Activated CD8-positive, alpha-beta memory T cell treated with anti-CD3 and anti-CD28 coated beads for 36 hours (primary cell): Measurements from ENCODE around the gene CXCL5. TPM values are rescaled to one million over a fixed set of nuclear protein-coding genes. Genes with fewer than 3 reads are reported as not detected.
"Not testable (repeated sequence)": the region's sequence is repeated elsewhere in the genome, so short reads cannot be mapped to it uniquely, and the experiment has no call there.

Source experiments
- CTCF ChIA-PET: fragments of 350-600 bp; sonication (Branson Sonifier 250); formaldehyde crosslinking; loops from one replicate; lab custom pipeline; 2021; ENCODE audit warnings: antibody characterized with exemption; lab: Charles Lee
- POLR2A ChIA-PET: fragments of 350-600 bp; sonication (Branson Sonifier 250); formaldehyde crosslinking; loops from one replicate; lab custom pipeline; 2021; ENCODE audit warnings: antibody characterized with exemption; lab: Charles Lee
- total RNA-seq, 2 experiments: library from RNA; stranded (reverse); gene quantifications; one replicate each; pipeline ENCODE4 v1.2.3, GENCODE V29; 2021

Gene CXCL5
- total RNA-seq, 2 experiments from 2014 or later = not detected

GRCh38 chr4:74018116-74018515 is 19.6 kb upstream of the CXCL5 start:
- ChIA-PET POLR2A (no interaction called here), CTCF (interaction anchor here (0.6 kb wide), 1 partner anchor 458 kb away, joined by 3 read pairs; no protein-coding TSS in a partner anchor)

- CTCF ChIA-PET = no interaction called here
- POLR2A ChIA-PET = no interaction called here
Measured at GRCh38 chr4:74016068-74016467, 17.6 kb upstream of the CXCL5 start.

GRCh38 chr4:74015126-74015780 is 16.8 kb upstream of the CXCL5 start:
- ChIA-PET CTCF (no interaction called here), POLR2A (no interaction called here)

- ChIA-PET POLR2A (no interaction called here), CTCF (no interaction called here)
Measured at GRCh38 chr4:74014332-74014731, 15.9 kb upstream of the CXCL5 start.

GRCh38 chr4:74013264-74013663 is 14.8 kb upstream of the CXCL5 start:
- CTCF ChIA-PET = no interaction called here
- POLR2A ChIA-PET = no interaction called here

GRCh38 chr4:74012130-74012529 is 13.7 kb upstream of the CXCL5 start:
- CTCF ChIA-PET = no interaction called here
- POLR2A ChIA-PET = no interaction called here

GRCh38 chr4:74009307-74009706 is 10.8 kb upstream of the CXCL5 start:
- ChIA-PET POLR2A (no interaction called here), CTCF (no interaction called here)

DNA sequence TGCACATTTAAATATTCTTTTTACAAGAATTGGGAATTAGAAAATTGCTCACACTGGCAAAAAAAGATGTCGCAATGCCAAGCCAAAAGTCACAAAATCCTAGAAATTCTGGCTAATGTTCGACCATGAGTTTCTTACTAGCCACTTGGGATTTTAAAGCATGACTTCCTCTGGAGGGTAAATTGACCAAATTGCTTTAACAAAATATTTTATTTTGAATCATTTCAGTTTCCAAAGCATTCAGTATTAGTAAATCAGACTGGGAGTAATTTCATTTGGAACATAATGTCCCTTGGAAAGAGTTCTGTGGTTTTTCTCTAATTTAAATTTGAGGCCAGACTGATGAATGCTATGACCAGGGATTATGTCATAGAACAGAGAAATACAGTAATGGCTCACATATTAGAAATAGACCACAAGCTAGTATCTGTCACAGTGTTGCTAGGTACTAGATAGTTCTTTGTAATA is 7.6 kb upstream of the CXCL5 start:
- ChIA-PET POLR2A (no interaction called here), CTCF (no interaction called here)

- ChIA-PET CTCF (no interaction called here), POLR2A (no interaction called here)
Measured at GRCh38 chr4:74005528-74005927, 7.1 kb upstream of the CXCL5 start.

GRCh38 chr4:74004668-74005067 is 6.2 kb upstream of the CXCL5 start:
- ChIA-PET POLR2A (no interaction called here), CTCF (no interaction called here)

DNA sequence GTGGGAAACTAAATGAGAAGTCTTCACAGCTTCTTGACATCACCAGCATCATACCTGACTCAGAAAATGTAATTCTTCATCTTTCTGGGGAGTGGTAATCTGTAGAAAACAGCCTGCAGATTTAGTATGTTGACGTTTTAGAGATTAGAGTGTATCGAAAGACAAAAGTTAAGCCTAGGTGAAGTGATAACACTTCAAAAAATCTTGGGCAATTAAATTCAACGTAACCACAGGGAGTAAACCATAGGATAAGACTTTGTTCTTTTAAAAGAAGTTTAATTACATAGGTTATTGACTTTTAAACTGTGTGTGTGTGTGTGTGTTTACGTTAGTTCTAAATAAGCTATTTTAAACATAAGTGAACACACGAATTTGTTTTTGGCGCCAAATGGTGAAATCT is 1.8 kb upstream of the CXCL5 start:
- ChIA-PET POLR2A (no interaction called here), CTCF (no interaction called here)

DNA sequence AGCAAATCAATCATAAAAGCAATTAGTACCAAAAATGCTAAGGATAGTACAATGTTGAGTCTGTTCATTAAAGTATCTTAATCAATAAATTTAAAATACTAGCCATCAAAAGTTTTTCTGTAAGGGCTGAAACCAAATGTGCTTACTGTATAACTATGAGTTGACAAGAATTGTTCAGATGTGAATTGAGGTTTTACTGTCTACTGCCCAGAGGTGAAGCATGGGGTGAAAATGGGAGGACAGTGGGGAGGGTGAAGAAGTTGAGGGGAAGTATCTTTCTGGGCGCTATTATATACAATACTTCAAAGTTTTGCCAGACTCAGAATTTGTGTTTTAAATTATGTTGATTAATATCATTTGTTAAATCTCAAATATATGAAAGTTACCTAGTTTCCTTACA is 6.4 kb downstream of the CXCL5 start:
- CTCF ChIA-PET = no interaction called here
- POLR2A ChIA-PET = no interaction called here

GRCh38 chr4:73991742-73992000 is 6.8 kb downstream of the CXCL5 start:
- CTCF ChIA-PET = no interaction called here
- POLR2A ChIA-PET = no interaction called here

DNA sequence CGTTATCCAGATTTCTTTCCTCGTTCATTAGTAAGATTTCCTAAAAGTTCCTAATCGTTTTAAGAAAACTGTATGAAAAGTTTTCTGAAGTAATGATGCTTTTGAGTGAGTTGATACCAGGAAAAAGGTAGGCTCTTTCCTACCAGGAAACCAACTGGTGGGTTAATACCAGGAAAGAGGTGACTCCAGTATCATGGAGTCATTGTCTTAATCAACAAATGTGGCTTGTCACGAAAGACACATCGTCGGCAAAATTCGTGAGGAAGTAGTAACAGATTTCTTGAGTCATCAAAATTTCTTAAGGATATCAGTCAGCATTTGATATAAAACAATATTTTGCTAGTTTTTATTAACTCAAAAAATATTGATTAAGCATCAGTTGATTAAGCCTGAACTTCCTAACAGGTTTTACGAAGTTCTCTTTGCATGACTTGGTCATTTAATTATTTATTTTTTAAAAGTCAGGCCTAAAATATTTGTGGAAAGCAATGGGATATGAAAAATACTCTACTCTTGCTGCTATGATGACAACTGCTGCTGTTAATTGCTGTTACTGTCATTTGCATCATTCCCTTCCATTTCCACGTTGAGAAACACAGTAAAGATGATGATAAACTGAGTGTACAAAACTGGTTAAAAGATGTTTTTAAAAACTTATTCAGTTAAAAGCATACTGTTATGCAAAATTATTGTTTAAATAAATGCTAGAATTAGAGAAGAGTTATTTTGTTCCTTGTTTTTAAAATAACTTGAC is 7.3 kb downstream of the CXCL5 start:
- CTCF ChIA-PET = no interaction called here

DNA sequence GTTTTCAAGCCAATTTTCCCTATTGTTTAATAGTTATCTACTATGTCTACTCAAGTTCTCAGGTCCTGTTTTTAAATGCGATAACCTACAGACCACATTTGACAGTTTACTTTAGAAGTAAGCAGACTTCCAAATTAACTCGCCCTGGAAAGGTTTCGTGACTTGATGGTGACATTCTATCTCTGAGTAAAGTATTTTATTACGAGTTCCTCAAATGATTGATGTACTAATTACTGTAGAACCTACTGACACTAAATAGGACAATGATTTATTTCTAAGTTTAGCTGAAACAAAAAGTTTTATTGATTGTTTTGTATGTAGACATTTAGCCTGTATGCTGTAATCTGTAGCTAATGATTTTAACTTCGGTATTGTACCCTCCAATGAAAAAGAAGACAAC is 8.5 kb downstream of the CXCL5 start:
- POLR2A ChIA-PET = no interaction called here
- CTCF ChIA-PET = no interaction called here

More for the DNA sequence above, 7.3 kb downstream of the CXCL5 start:
- POLR2A ChIA-PET = no interaction called here

- POLR2A ChIA-PET = no interaction called here
- CTCF ChIA-PET = no interaction called here
Measured at GRCh38 chr4:73989031-73989430, 9.4 kb downstream of the CXCL5 start.

GRCh38 chr4:73988061-73988460 is 10.4 kb downstream of the CXCL5 start, which contains the start of gene PPBP:
TSS of gene PPBP (minus strand) at chr4:73988190. CDS start at chr4:73988103, 87 bp downstream.
- POLR2A ChIA-PET = no interaction called here
- CTCF ChIA-PET = no interaction called here

- CTCF ChIA-PET = no interaction called here
Measured at GRCh38 chr4:73985528-73985852, 13.0 kb downstream of the CXCL5 start.

DNA sequence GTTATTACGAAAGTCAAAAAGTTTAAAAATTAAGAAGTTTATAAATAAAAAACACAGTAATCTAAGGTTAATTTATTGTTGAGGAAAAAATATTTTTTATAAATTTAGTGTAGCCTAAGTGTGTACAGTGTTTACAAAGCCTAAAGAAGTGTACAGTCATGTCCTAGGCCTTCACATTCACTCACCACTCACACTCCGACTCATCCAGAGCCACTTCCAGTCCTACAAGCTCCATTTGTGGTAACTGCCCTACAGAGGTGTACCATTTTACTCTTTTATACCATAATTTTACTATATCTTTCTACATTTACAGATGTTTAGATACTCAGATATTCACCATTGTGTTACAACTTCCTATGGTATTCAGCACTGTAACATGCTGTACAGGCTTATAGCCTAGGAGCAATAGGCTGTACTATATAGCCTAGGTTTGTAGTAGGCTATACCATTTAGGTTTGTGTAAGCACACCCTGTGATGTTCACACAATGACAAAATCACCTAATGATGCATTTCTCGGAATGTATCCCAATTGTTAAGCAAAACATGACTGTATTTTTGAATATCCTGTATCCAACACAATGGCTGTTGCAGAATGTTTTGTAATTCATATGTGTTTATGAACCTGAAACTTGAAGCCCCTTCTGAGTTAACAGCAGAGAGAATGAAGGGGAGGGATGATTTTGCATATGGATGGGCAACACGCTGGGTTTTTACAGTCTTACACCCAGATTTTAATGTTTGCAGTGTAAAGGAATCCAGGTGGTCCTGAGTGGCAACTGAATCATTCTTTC is 13.5 kb downstream of the CXCL5 start:
- ChIA-PET POLR2A (no interaction called here), CTCF (no interaction called here)

More at GRCh38 chr4:73985528-73985852, 13.0 kb downstream of the CXCL5 start:
- POLR2A ChIA-PET = no interaction called here

GRCh38 chr4:73981175-73981574 is 17.3 kb downstream of the CXCL5 start:
- CTCF ChIA-PET, POLR2A ChIA-PET: not testable (repeated sequence)
